Upper lobe of left lung (tissue), 4 donors: ENCODE measurements around the gene GPR27.

ENCODE experiments used
- CTCF ChIP-seq, 6 experiments: fragments of 450-650 bp in 4 of 6; fragments of 200-600 bp in 2 of 6; sonication (generic) in 2 of 6; IDR thresholded peaks; one replicate each; pipeline ENCODE4 v1.5.1; 2016 to 2019; ENCODE audit warnings: antibody characterized with exemption in 6 of 6
- POLR2A ChIP-seq, 4 donors: fragments of 450-650 bp; IDR thresholded peaks; one replicate each; pipeline ENCODE4 v1.5.1; 2016 to 2017; ENCODE audit warnings: antibody characterized with exemption in 4 of 4, mild to moderate bottlenecking in 2 of 4

GRCh38 chr3:71707595-71707994, 46.1 kb upstream of the GPR27 start:
- TF ChIP-seq CTCF (IDR thresholded peaks at IDR 0.05) (no peak), POLR2A (IDR thresholded peaks at IDR 0.05) (no peak)
